ENCODE data around the gene BCO1.

DNA sequence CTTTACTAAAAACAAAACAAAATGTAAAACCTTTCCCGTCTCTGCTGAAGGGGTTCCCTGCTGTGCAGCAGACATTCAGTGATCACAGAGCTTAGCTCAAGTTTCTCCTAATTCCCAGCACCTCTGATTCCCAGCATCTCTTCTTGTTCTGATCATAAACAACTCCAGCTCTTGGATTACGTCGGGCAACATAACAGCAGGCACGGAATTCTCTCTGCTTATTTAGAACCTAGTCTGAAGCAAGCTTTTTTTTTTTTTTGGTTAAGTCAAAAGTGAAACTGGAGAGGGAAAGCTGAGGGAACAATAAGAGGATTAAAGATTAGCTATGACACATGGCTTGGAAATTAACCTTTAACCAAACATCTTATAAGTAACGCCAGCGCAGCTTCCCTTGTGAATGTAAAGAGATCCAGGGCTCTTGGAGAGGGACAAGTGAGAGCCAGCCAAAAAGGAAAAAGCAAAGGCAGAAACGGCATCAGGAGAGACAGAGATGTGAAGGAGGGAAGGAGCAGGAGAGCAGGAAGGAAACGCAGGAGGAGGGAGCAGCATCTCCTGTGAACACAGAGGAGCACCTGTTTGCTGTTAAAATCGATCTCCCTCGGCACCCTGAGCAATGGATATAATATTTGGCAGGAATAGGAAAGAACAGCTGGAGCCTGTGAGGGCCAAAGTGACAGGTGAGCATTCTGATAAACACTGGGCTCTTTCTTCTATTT, at the start of gene BCO1:
- no peak for TF ChIP-seq RARB (CRISPR knock-in tag; IDR thresholded peaks at IDR 0.05)
- TF ChIP-seq, protein P1, sequence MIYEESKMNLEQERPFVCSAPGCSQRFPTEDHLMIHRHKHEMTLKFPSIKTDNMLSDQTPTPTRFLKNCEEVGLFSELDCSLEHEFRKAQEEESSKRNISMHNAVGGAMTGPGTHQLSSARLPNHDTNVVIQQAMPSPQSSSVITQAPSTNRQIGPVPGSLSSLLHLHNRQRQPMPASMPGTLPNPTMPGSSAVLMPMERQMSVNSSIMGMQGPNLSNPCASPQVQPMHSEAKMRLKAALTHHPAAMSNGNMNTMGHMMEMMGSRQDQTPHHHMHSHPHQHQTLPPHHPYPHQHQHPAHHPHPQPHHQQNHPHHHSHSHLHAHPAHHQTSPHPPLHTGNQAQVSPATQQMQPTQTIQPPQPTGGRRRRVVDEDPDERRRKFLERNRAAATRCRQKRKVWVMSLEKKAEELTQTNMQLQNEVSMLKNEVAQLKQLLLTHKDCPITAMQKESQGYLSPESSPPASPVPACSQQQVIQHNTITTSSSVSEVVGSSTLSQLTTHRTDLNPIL (CRISPR knock-in tag; IDR thresholded peaks at IDR 0.05; ENCODE audit: low read depth) = no peak
- TF ChIP-seq ZFP30 (CRISPR knock-in tag; IDR thresholded peaks at IDR 0.05) = no peak
